ENCODE results near the gene SSRP1. TPM values are rescaled to one million over a fixed set of nuclear protein-coding genes. Genes with fewer than 3 reads are reported as not detected.

The SSRP1 gene
- total and polyA plus RNA-seq, 2 of the 13 experiments (the other 11 are each of a cell fraction or from before 2014, with no cell fraction given), result 93.6 to 129 TPM

DNA sequence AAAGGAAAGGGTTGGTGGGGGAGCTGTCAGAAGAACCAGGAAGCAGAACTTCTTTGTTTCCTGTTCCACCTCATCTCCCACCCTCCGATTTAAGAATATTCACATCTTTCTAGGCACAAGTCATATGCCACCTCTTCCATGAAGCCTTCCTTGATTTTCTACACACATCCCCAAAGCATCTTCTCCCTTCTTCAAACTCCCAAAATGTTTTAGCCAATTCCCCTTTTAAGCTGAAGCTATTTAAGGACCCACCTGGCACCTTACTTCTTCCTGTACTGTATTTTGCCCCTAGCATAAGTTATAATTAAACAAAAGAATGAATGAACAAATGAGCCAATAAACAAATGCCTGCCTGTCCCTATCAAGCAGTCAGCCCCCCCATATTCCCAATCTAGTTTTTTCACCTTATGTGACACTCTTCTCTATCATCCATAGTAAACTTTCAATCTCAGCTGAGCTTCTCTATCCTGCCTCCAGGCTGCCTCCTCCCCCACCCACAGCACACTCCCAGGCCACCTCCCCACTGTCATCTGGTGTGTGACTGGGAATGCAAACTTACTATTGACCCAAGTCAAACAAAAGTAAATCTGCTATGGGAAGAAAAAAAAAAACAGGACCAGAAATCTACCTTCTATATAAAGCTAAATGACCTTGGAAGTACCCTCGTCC, 14.8 kb downstream of the SSRP1 start (continued):
- no peak for TF ChIP-seq NFKB2 (CRISPR knock-in tag; IDR thresholded peaks at IDR 0.05; ENCODE audit: borderline replicate concordance)
- TF ChIP-seq, protein P1, sequence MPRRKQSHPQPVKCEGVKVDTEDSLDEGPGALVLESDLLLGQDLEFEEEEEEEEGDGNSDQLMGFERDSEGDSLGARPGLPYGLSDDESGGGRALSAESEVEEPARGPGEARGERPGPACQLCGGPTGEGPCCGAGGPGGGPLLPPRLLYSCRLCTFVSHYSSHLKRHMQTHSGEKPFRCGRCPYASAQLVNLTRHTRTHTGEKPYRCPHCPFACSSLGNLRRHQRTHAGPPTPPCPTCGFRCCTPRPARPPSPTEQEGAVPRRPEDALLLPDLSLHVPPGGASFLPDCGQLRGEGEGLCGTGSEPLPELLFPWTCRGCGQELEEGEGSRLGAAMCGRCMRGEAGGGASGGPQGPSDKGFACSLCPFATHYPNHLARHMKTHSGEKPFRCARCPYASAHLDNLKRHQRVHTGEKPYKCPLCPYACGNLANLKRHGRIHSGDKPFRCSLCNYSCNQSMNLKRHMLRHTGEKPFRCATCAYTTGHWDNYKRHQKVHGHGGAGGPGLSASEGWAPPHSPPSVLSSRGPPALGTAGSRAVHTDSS (CRISPR knock-in tag; conservative IDR thresholded peaks at IDR 0.05), result no peak
- no peak for TF ChIP-seq PHB2 (IDR thresholded peaks at IDR 0.05; ENCODE audit: partially characterized antibody)
- TF ChIP-seq PCBP2 (optimal IDR thresholded peaks at IDR 0.05; ENCODE audit: low read depth, low read length, poor library complexity, severe bottlenecking), result no peak
- TF ChIP-seq ETV5 (CRISPR knock-in tag; IDR thresholded peaks at IDR 0.05; ENCODE audit: borderline replicate concordance), result no peak
- TF ChIP-seq EP300 (IDR thresholded peaks at IDR 0.05; ENCODE audit: low read depth in 2 of 2, low read length in 2 of 2), result no peak
- TF ChIP-seq EP300 (CRISPR knock-in tag; IDR thresholded peaks at IDR 0.05; ENCODE audit: borderline replicate concordance), result no peak
- no peak for TF ChIP-seq HNRNPUL1 (IDR thresholded peaks at IDR 0.05; ENCODE audit: low read depth, low read length)
- TF ChIP-seq, protein P2, sequence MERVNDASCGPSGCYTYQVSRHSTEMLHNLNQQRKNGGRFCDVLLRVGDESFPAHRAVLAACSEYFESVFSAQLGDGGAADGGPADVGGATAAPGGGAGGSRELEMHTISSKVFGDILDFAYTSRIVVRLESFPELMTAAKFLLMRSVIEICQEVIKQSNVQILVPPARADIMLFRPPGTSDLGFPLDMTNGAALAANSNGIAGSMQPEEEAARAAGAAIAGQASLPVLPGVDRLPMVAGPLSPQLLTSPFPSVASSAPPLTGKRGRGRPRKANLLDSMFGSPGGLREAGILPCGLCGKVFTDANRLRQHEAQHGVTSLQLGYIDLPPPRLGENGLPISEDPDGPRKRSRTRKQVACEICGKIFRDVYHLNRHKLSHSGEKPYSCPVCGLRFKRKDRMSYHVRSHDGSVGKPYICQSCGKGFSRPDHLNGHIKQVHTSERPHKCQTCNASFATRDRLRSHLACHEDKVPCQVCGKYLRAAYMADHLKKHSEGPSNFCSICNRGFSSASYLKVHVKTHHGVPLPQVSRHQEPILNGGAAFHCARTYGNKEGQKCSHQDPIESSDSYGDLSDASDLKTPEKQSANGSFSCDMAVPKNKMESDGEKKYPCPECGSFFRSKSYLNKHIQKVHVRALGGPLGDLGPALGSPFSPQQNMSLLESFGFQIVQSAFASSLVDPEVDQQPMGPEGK (CRISPR knock-in tag; IDR thresholded peaks at IDR 0.05), result peak; percentile 34; the same call in 1 of the 2 replicates
- TF ChIP-seq, protein P3, sequence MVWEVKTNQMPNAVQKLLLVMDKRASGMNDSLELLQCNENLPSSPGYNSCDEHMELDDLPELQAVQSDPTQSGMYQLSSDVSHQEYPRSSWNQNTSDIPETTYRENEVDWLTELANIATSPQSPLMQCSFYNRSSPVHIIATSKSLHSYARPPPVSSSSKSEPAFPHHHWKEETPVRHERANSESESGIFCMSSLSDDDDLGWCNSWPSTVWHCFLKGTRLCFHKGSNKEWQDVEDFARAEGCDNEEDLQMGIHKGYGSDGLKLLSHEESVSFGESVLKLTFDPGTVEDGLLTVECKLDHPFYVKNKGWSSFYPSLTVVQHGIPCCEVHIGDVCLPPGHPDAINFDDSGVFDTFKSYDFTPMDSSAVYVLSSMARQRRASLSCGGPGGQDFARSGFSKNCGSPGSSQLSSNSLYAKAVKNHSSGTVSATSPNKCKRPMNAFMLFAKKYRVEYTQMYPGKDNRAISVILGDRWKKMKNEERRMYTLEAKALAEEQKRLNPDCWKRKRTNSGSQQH (CRISPR knock-in tag; IDR thresholded peaks at IDR 0.05; ENCODE audit: low read depth), result no peak
- TF ChIP-seq, protein P4, sequence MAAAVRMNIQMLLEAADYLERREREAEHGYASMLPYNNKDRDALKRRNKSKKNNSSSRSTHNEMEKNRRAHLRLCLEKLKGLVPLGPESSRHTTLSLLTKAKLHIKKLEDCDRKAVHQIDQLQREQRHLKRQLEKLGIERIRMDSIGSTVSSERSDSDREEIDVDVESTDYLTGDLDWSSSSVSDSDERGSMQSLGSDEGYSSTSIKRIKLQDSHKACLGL (CRISPR knock-in tag; IDR thresholded peaks at IDR 0.05), result no peak
- TF ChIP-seq NFATC3 (CRISPR knock-in tag; IDR thresholded peaks at IDR 0.05), result no peak
- TF ChIP-seq NCOR1 (IDR thresholded peaks at IDR 0.05; ENCODE audit: borderline replicate concordance, low read length), result no peak
- no peak for TF ChIP-seq ZNF672 (CRISPR knock-in tag; IDR thresholded peaks at IDR 0.05)
- no peak for TF ChIP-seq RBM39 (IDR thresholded peaks at IDR 0.05; ENCODE audit: low read depth, low read length, poor library complexity, severe bottlenecking)
- no peak for TF ChIP-seq NONO (IDR thresholded peaks at IDR 0.05)
- TF ChIP-seq NONO (CRISPR knock-in tag; conservative IDR thresholded peaks at IDR 0.05), result no peak
- TF ChIP-seq REXO4 (CRISPR knock-in tag; IDR thresholded peaks at IDR 0.05; ENCODE audit: borderline replicate concordance), result no peak
- no peak for TF ChIP-seq ZBTB20 (CRISPR knock-in tag; IDR thresholded peaks at IDR 0.05; ENCODE audit: borderline replicate concordance, low read depth)
- no peak for TF ChIP-seq ZNF138 (CRISPR knock-in tag; IDR thresholded peaks at IDR 0.05; ENCODE audit: low read depth)
- TF ChIP-seq ATF7 (IDR thresholded peaks at IDR 0.05), result no peak
- no peak for TF ChIP-seq ATF7 (CRISPR knock-in tag; IDR thresholded peaks at IDR 0.05)
- no peak for TF ChIP-seq TCF7L2 (IDR thresholded peaks at IDR 0.05; ENCODE audit: low read depth, low read length)

All from HepG2 (cell line).